GM21529 (cell line): ENCODE results near the gene MRTFA.

Experiments used
- ATAC-seq: cut with Tn5 transposase; IDR thresholded peaks from one replicate; pipeline ENCODE4 v1.9.1; 2021; ENCODE audit not compliant: unreplicated experiment

Gene MRTFA

DNA sequence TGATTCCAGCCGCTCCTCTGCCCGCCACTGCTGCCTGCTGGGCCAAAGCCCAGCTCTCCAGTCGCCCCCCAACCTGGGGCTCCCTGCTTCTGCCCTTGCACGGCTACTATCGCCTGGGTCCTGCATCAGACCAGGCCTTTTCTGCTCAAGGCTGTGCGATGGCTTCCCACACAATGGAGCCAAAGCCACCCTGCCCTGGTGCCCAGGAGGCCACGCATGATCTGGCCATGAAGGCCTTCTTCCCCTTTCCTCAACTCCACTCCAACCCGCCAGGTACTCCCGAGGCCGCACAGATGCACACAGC is 220.3 kb downstream of the MRTFA start:
- no peak for ATAC-seq

DNA sequence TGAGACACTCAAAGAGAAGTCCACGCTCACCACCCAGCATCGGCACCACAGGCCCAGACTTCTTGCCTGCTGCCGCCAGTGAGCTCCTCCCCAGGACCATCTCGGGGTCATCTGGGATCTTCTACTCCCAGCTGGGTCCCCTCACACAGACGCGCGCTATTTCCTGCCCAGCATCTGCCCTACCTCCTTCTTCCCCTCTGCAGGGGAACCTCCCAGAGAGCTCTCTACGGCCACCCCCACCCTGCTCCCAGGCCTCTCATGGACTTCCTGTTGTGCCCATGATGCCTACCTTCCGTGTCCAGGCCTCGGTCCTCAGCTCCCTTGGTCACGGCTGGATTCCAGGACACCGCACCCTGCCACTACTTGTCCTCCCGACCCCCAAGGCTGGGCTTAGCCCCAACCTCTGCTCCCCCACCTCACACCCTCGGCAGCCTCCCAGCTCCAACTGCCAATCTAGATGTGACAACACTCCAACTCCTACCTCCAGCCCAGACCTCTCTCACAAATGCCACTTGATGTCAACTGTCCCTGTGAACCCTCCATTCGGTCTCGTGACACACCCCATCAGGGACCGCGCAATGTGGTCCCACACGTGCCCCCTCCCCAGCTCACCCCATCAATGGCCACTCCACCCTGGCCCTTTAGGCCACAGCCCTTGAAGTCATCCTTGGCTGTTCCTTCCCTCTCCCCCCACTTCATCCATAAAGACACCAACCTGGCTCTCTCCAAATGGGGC is 220.8 kb downstream of the MRTFA start:
- ATAC-seq: no peak

DNA sequence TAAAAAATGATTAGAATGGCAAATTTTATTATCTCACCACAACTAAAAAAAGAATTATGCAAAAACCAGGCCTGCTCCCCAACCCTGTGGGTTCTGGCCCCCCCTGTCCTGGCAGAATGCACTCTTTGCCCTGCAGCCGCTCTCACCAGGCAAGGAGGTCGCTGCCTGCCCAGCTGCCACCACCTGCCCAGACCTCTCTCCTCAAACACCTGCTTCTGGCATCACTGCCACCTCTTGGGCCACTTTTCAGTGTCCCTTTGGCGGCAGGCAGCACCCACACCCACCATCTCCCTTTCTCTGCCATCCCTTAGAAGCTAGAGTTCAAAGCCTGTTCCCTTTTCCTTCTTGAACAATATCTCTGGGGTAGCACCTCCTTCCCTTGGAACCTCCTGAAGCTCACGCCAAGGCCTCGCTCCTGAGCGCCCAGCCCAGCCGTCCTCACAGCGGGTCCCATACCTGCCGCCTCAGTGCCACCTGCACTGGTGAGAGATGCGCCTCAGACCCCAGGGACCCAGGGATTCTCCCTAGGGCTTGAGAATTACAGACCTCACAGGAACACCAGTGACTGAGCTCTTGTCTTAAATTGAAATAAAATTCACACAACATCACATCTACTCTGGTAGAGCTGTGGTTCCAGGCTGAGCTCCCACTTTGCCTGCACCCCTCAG is 221.5 kb downstream of the MRTFA start:
- ATAC-seq: no peak

DNA sequence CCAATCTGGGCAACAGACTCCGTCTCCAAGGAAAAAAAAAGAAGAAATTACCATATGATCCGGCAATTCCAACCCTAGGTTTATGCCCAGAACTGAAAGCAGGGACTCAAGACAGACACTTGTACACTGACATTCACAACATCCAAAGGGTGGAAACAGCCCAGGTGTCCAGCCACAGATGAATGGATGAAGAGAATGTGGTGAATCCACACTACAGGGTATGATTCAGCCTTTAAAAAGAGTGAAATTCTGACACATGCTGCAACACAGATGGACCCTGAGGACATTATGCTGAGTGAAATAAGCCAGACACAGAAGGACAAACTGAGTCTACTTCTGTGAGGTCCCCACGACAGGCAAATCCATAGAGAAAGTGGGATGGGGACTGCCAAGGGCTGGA is 222.2 kb downstream of the MRTFA start:
- no peak for ATAC-seq

DNA sequence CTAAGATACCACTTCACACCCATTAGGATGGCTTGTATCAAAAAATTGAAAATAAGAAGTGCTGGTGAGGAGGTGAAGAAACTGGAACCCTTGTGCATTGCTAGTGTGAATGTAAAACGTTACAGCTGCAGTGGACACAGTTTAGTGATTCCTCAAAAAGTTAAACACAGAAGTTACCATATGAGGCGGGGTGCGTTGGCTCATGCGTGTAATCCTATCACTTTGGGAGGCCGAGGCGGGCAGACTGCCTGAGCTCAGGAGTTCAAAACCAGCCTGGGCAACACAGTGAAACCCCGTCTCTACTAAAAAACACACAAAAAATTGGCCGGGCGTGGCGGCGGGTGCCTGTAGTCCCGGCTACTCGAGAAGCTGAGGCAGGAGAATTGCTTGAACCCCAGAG is 222.6 kb downstream of the MRTFA start:
- no peak for ATAC-seq

DNA sequence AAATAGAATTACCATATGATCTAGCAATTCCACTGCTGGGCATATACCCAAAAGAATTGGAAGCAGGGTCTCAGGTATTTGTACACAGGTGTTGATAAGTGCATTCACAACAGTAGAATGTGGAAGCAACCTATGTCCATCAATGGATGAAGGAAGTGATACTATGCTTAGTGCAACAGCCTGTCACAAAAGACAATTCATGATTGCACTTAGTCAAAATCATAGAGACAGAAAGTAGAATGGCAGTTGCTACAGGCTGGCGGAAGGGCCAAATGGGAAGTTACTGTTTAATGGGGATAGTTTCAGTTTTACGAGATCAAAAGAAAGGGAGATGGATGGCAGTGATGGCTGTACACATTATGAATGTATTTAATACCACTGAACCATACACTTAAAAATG is 224.1 kb downstream of the MRTFA start:
- ATAC-seq: no peak

DNA sequence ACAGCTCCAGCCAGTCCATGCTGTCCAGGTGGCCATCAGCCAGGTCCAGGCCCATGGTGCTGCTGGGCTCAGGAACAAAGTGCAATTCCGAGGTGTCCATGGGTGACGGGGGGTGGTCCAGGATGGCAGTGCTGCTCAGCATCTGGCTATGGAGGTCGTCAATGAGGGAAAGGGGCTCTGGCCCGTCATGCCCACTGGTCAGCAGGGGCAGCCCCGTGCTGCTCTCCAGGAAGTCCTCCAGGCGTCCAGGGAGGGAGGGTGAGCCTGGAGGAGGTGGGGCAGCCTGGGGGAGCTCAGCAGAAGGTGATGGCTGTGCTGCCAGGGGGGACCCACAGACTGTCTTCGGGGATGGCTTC is 225.0 kb downstream of the MRTFA start:
- no peak for ATAC-seq

DNA sequence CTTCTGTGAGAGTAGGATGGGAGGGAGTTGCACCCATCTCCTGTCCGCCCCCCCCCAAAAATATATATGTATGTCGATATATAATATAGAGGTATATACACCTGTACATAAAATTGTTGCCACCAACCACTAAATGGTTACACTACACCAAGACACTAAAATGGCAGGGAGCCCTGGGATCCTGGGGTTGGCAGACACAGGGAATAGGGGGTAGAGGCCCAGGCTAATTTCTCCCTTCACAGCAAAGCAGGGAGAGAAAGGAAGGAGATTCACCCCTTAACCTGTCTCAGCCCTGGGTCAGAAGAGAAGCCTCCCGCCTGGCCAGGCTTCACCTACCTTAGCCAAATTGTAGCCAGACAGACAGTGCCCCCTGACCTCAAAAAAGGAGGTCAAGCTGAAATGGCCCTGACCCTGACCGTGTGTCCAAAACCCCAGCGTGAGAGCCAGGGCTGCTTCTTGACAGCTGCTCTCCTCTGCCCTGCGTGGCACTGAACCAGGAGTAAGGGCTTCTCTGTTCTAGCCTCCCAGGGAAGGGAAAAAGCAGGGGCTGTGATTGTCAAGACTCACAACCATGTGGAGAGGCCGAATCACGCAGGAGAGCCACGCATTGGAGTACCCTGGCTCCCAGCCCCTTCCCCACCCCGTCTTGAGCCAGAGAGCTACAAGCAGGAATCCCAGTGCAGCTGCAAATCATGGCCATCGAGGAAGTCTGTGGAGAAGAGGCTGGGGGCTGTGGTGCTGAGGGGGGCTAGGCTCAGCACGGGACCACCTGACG is 225.6 kb downstream of the MRTFA start:
- ATAC-seq: no peak

DNA sequence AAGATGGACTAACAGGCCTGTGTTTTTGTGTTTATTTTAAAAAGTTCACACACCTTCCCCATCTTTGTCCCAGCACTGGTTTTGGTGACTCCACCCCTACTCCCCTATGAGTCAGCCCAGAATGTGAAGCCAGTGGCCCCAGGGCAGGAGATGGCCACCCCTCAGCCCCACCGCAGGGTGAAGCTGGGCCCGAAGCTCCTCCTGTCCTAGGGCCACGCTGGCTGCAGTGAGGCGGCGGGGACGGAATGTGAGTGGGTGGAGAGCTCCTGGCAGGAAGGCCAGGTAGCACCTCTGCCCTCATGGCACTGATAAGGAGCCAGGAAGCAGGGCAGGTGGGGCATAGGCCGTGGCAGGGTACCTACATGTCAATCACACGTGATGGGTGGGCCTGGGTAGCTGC is 226.2 kb downstream of the MRTFA start:
- ATAC-seq: no peak

DNA sequence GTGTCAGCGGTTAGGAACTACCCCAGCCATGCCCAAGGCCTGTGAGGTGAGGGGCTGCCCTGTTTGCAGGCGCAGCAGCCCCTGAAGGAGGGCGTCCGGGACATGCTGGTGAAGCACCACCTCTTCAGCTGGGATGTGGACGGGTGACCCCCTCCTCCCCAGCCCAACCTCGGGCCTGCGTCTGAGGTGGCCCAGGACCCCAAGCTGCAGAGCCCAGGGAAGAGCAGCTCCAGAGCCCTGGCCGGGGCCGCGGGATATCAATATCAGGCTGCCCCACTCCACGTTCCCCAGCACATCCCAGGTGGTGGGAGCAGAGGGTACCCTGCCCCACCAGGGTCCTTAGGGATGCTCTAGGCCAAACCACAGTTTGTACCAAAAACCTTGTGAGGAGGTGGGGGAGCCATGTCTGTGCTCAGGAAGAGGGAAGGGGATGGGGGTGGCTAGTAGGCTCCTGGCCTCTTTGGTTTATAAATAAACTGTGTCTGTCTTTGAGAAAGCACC is 226.9 kb downstream of the MRTFA start:
- ATAC-seq: no peak

DNA sequence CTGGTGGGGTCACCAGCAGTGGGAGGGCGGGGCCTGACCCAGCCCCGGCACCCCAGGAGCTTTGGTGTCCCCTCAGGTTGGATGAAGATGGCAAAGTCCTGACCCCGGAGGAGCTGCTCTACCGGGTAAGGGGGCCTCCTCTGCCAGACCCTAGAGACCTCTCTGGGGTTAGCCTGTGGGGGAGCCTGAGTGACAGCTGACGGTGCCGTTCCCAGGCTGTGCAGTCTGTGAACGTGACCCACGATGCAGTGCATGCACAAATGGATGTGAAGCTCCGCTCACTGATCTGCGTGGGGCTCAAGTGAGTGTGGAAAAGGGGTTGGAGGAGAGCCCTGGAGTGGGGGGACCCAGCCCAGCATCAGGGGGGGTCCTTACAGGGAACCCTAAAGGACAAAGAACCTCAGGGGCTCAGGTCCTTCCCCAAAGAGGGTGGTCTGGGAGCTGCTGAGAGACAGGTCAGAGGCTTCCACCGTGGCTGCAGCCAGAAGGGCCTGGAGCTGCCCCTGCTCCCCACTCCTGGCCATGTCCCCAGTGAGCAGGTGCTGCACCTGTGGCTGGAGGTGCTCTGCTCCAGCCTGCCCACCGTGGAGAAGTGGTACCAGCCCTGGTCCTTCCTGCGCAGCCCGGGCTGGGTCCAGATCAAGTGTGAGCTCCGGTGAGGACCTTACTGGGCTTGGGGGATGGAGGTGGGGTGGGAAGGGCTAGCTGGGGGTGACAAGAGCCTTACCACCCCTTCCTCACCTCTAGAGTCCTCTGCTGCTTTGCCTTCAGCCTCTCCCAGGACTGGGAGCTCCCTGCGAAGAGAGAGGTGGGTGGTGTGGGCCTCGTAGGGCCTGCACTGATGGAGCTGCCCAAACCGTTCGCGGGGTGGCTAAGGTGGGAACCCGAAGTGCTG is 227.6 kb downstream of the MRTFA start:
- ATAC-seq: no peak

DNA sequence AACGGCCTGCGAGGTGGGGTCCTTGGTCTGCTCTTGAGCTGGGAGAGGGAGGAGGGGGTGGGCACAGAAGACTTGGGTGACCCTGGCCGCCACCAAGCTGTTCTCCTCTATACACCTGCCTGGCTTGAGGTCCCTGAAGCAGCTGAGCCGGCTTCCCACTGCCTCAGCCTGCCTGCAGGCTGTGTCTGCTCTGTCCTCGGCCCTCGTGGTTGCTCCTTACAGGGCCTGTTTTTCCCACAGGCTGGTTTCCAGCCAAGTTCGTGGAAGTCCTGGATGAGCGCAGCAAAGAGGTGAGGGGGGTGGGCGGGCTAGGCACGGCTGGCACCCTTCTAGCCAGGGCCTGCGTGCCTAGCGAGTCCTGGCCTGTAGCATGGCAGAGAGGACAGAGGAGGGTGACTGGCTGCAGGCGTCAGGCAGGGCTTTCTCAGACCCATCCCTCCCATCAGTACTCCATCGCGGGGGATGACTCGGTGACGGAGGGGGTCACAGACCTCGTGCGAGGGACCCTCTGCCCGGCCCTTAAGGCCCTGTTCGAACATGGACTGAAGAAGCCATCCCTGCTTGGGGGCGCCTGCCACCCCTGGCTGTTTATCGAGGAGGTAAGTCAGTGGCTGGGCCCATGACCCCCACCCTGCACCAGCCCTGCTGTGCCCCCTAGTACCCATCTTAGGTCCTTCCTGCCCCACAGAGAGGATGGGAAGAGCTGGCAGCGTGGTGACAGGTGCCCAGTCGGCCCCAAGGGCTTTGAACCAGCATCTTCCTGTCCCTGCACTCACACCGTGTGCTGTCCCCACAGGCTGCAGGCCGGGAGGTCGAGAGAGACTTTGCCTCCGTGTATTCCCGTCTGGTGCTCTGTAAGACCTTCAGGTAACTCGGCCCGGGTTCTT is 228.4 kb downstream of the MRTFA start:
- no peak for ATAC-seq

DNA sequence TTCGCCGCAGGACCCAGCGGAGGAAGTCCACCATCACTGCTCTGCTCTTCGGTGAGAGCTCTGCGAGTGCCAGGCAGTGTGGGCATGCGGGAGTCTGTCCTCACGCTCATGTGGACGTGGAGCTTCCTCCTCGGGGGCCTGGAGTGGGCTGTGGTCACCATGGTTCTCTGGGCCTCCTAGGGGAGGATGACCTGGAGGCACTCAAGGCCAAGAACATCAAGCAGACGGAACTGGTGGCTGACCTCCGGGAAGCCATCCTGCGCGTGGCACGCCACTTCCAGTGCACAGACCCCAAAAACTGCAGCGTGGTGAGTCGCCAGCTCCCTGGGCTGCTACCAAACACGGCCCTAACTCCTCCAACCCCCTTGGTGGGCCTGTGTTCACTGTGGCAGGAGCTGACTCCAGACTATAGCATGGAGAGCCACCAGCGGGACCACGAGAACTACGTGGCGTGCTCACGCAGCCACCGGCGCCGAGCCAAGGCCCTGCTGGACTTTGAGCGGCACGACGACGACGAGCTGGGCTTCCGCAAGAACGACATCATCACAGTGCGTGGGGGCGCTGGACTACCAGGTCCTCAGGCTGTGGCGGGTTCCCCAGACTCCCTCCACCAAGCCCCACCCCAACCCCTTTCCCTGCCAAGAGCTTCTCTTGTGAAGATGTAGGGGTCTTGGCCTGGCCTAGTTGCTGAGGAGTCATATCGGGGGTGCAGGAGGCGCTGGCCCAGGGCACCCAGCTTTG is 229.3 kb downstream of the MRTFA start:
- ATAC-seq: no peak

DNA sequence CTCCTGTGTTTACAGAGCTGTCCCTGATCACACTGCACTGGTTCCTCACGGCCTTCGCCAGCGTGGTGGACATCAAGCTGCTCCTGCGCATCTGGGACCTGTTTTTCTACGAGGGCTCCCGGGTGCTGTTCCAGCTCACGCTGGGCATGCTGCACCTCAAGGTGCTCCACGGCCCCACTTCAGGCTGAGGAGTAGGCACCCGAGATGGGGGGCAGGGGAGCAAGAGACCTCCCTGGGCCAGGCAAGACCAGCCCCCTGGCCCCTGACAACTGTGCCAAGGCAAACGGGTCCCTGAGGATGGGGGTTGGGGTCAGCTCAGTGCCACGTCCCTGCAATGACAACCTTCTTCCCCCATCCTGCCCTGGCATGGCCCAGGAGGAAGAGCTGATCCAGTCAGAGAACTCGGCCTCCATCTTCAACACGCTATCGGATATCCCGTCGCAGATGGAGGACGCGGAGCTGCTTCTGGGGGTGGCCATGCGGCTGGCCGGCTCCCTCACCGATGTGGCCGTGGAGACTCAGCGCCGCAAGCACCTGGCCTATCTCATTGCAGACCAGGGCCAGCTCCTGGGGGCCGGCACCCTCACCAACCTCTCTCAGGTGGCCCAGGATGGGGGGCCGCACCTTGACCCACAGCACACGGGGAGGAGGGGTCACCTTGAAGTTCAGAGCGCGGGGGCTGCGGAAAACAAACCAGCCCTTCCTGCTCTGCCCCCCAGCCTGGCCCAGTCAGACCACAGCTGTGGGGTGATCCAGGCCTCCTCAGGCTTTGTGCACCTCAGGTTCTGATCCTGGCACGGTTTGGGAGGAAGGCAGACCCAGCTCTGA is 230.2 kb downstream of the MRTFA start:
- no peak for ATAC-seq

DNA sequence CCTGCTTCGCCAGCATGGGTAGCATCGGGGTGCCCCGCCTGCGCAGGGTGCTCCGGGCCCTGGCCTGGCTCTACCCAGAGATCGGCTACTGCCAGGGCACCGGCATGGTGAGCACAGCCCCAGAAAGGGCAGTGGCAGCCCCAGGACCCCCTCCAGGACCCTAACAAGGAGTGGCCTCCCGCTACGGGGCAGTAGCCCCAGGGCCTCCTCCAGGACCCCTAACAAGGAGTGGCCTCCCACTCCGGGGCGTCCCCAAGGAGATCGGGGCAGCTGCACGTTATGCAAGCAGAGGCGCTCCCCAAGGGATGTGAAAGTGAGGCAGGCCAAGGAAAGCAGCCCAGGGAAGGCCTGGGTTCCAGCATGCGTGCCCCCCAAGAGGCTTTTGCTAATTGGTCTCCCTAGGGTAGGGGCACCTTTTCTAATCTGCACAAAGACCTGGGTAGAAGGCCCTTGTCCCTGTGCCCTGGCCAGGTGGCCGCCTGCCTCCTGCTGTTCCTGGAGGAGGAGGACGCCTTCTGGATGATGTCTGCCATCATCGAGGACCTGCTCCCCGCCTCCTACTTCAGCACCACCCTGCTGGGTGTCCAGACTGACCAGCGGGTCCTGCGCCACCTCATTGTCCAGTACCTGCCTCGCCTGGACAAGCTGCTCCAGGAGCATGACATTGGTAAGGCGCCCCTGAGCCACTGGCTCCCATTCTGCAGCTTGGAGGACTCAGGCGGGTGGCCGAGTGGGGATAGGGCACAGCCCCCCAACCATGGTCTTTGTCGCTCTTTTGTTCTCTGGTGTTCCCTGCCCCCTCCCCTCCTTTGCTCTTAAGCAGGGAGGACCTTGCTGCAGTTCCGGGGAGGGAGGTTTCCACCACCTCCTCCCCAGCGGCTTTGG is 231.1 kb downstream of the MRTFA start:
- no peak for ATAC-seq

DNA sequence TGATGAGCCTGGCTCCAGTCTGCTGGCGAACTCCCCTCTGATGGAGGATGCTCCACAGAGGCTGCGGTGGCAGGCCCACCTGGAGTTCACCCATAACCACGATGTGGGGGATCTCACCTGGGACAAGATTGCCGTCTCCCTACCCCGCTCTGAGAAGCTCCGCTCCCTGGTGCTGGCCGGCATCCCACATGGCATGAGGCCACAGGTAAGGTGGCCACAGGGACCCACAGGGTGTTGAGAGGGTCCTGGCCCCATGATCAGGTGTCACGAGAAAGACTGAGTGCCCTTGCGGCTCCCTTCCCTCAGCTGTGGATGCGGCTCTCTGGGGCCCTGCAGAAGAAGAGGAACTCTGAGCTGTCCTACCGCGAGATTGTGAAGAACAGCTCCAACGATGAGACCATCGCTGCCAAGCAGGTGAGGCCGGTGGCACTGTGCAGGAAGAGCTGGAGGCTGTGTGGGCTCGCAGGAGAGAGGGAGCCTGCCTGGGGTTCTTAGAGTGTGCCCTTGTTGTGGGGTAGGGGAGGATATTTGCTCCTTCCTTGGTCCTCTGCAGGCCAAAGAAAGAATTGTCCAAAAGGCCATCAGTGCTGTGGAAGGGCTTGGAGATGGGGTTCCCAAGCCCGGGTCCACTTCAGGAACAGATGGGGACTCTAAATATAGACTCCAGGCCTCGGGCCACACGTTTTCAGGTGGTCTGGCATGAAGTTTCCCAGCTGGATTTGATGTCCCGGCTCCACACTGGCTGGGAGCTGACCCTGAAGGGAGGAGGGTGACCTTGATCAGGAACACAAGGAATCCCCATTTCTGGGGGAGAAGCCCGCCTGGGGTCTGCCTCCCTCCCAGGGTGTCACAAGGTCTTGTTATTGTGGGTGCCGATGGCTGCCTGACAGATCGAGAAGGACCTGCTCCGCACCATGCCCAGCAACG is 232.0 kb downstream of the MRTFA start:
- ATAC-seq: no peak

DNA sequence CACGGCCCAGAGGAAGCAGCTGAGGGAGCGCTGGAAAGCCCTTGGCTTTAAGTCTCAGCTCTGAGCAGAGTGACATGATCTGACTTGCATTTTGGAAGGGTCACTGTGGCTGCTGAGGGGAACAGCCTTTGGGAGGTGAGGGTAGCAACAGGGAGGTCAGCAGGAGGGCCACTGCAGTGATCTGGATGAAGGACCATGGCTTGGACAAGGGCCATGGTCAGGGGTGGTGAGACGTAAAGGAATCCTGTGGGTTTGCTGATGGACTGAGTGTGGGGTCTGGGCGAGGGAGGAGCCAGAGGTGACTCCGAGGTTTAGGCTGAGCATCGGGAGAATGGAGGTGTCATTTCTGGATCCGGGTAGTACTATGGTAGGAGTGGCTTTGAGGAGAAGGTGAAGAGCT is 232.9 kb downstream of the MRTFA start:
- no peak for ATAC-seq
